Measurements from ENCODE around the gene ZNF90.
"Not testable (repeated sequence)": the region's sequence is repeated elsewhere in the genome, so short reads cannot be mapped to it uniquely, and the experiment has no call there.

ZNF90 gene

DNA sequence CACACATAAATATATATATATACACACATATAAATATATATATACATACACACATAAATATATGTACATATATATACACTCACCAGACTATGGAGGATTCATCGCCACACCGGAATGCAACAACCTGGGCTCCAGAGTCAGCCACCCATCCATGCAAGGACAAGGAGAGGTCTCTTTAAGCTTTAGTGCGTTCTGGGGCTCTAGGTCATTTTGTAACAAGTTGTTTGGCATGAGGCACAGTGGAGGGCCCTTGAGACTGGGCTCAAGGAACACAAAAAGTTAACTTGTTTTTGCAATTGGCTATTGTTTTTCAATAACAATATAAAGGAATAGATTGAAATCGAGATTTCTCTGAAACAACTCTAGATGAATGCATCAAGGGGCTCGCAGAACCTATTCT, 4.9 kb upstream of the ZNF90 start:
- Mint-ChIP-seq H3K9me3 (peaks cover 59% of the 10 kb centered on the region), H3K4me1 (ENCODE audit: low read depth) (peaks cover 4% of the 10 kb centered on the region), H3K27ac (no peak overlapping the region), H3K4me3 (no peak overlapping the region), H3K36me3 (ENCODE audit: low read depth) (no peaks in the 10 kb centered on the region), H3K27me3 (ENCODE audit: low read depth) (no peaks in the 10 kb centered on the region)

- Mint-ChIP-seq H3K27me3 (ENCODE audit: low read depth) (no peaks in the 10 kb centered on the region), H3K36me3 (ENCODE audit: low read depth) (peaks cover 19% of the 10 kb centered on the region), H3K9me3 (peaks cover 55% of the 10 kb centered on the region), H3K27ac (peak overlapping the region; percentile 45), H3K4me3 (peak overlapping the region; percentile 84), H3K4me1 (ENCODE audit: low read depth) (peaks cover 13% of the 10 kb centered on the region)
Measured at GRCh38 chr19:20078581-20079031, 806 bp downstream of the ZNF90 start.

DNA sequence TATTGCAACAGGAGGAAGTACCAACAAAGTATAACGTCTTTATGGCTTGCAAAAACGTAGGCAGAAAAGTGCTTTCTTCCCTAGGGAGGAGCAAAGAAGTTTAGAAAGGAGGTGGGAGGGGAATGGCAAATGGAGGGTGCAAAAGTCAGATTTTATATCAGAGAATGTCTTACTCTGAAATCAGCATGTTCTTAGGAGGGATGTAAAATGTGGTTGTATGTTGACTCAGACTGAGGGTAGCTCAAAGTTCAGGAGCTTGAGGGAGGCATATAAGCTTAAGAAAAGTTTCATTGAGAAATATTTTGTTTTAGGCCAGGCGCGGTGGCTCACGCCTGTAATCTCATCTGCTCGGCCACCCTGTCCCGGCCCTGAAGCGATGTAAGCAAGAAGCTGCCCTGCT, 1.7 kb downstream of the ZNF90 start:
- Mint-ChIP-seq H3K27ac (no peak overlapping the region), H3K4me3 (peak overlapping the region; percentile 34), H3K4me1 (ENCODE audit: low read depth) (peaks cover 13% of the 10 kb centered on the region), H3K9me3 (peaks cover 56% of the 10 kb centered on the region), H3K36me3 (ENCODE audit: low read depth) (peaks cover 19% of the 10 kb centered on the region), H3K27me3 (ENCODE audit: low read depth) (no peaks in the 10 kb centered on the region)

DNA sequence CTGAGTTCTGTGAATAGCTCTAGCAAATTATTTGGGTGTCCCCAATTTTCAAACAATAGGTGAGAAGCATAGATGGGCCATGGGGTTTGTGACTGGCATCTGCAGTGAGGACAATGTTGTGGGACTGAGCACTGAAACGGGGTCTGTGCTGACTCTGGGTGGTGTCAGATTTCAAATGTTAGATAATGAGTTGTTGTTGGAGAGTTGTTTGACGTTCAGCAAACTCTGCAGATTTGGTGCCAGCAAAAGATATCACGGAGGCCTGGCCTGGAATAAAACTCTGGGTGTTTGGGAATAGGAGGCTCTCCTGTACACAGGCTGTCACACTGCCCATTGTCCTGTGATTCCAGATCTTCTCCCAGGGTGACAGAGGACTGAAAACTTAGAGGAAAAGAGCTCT, 2.9 kb downstream of the ZNF90 start:
- Mint-ChIP-seq H3K36me3 (ENCODE audit: low read depth) (peaks cover 19% of the 10 kb centered on the region), H3K4me1 (ENCODE audit: low read depth) (peaks cover 13% of the 10 kb centered on the region), H3K27me3 (ENCODE audit: low read depth) (no peaks in the 10 kb centered on the region), H3K9me3 (peaks cover 59% of the 10 kb centered on the region), H3K4me3 (no peak overlapping the region), H3K27ac (no peak overlapping the region)

- peaks cover 21% of the 10 kb centered on the region for H3K36me3 Mint-ChIP-seq (ENCODE audit: low read depth)
- not testable (repeated sequence) for H3K27me3 Mint-ChIP-seq (ENCODE audit: low read depth); H3K4me3 Mint-ChIP-seq; H3K27ac Mint-ChIP-seq
- H3K4me1 Mint-ChIP-seq (ENCODE audit: low read depth), result peaks cover 13% of the 10 kb centered on the region
- H3K9me3 Mint-ChIP-seq, result peaks cover 60% of the 10 kb centered on the region
Measured at GRCh38 chr19:20082232-20082833, 4.5 kb downstream of the ZNF90 start.

DNA sequence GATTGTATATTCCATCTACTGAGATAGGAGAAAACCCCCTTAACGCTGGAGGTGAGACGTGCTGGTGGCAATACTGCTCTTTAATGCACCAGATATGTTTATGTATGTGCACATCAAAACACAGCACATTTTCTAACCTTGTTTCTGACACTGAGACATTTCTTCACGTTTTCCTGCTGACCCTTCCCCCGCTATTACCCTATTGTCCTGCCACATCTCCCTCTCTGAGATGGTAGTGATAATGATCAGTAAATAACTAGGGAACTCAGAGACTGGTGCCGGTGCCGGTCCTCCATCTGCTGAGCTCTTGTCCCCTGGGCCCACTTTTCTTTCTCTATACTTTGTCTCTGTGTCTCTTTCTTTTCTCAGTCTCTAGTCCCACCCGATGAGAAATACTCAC, 5.1 kb downstream of the ZNF90 start:
- not testable (repeated sequence) for H3K27me3 Mint-ChIP-seq (ENCODE audit: low read depth); H3K27ac Mint-ChIP-seq; H3K4me1 Mint-ChIP-seq (ENCODE audit: low read depth); H3K4me3 Mint-ChIP-seq
- Mint-ChIP-seq H3K36me3 (ENCODE audit: low read depth) (peaks cover 25% of the 10 kb centered on the region), H3K9me3 (peaks cover 62% of the 10 kb centered on the region)

GRCh38 chr19:20102097-20102496, 24.3 kb downstream of the ZNF90 start:
- peaks cover 71% of the 10 kb centered on the region for H3K9me3 Mint-ChIP-seq
- no peaks in the 10 kb centered on the region for H3K4me1 Mint-ChIP-seq (ENCODE audit: low read depth)
- peaks cover 16% of the 10 kb centered on the region for H3K36me3 Mint-ChIP-seq (ENCODE audit: low read depth)
- H3K4me3 Mint-ChIP-seq, result no peak overlapping the region
- H3K27me3 Mint-ChIP-seq (ENCODE audit: low read depth), result no peaks in the 10 kb centered on the region
- no peak overlapping the region for H3K27ac Mint-ChIP-seq

GRCh38 chr19:20103091-20103740, 25.4 kb downstream of the ZNF90 start:
- H3K4me1 Mint-ChIP-seq (ENCODE audit: low read depth), result no peaks in the 10 kb centered on the region
- H3K27me3 Mint-ChIP-seq (ENCODE audit: low read depth), result no peaks in the 10 kb centered on the region
- H3K4me3 Mint-ChIP-seq, result no peak overlapping the region
- H3K27ac Mint-ChIP-seq, result no peak overlapping the region
- peaks cover 21% of the 10 kb centered on the region for H3K36me3 Mint-ChIP-seq (ENCODE audit: low read depth)
- peaks cover 65% of the 10 kb centered on the region for H3K9me3 Mint-ChIP-seq

DNA sequence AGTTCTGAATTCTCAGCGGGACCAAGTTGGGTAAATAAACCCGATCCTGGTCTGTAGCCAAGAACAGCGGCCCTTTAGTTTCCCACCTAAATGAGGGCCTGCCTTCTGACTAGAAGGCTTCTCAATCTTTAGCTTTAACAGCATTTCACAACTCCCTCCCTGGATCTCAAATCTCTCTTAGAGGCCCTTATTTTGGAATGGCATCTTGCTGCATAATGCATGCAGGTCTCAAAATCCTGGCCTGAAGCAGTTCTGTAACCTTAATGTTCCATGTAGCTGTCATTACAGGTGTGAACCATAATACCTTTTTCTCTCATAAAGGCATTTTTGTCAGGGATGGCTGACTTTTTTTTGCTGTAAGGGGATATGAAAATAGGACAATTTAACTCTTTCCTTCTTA, 29.5 kb downstream of the ZNF90 start:
- Mint-ChIP-seq H3K27ac (no peak overlapping the region), H3K9me3 (peaks cover 48% of the 10 kb centered on the region), H3K4me1 (ENCODE audit: low read depth) (no peaks in the 10 kb centered on the region), H3K4me3 (no peak overlapping the region), H3K27me3 (ENCODE audit: low read depth) (no peaks in the 10 kb centered on the region), H3K36me3 (ENCODE audit: low read depth) (peaks cover 17% of the 10 kb centered on the region)

GRCh38 chr19:20118064-20118839, 40.5 kb downstream of the ZNF90 start:
- not testable (repeated sequence) for H3K4me3 Mint-ChIP-seq; H3K27ac Mint-ChIP-seq; H3K27me3 Mint-ChIP-seq (ENCODE audit: low read depth); H3K4me1 Mint-ChIP-seq (ENCODE audit: low read depth)
- H3K9me3 Mint-ChIP-seq, result peaks cover 54% of the 10 kb centered on the region
- peaks cover 26% of the 10 kb centered on the region for H3K36me3 Mint-ChIP-seq (ENCODE audit: low read depth)

GRCh38 chr19:20124879-20125278, 47.1 kb downstream of the ZNF90 start:
- Mint-ChIP-seq H3K27me3 (ENCODE audit: low read depth) (no peaks in the 10 kb centered on the region), H3K9me3 (peaks cover 51% of the 10 kb centered on the region), H3K4me3 (no peak overlapping the region), H3K4me1 (ENCODE audit: low read depth) (no peaks in the 10 kb centered on the region), H3K36me3 (ENCODE audit: low read depth) (peaks cover 14% of the 10 kb centered on the region), H3K27ac (no peak overlapping the region)

- not testable (repeated sequence) for H3K36me3 Mint-ChIP-seq (ENCODE audit: low read depth); H3K4me3 Mint-ChIP-seq; H3K27ac Mint-ChIP-seq; H3K27me3 Mint-ChIP-seq (ENCODE audit: low read depth); H3K4me1 Mint-ChIP-seq (ENCODE audit: low read depth)
- H3K9me3 Mint-ChIP-seq, result peaks cover 43% of the 10 kb centered on the region
Measured at GRCh38 chr19:20132933-20133332, 55.1 kb downstream of the ZNF90 start.

GRCh38 chr19:20137714-20138113, 59.9 kb downstream of the ZNF90 start:
- H3K27me3 Mint-ChIP-seq (ENCODE audit: low read depth); H3K4me3 Mint-ChIP-seq; H3K4me1 Mint-ChIP-seq (ENCODE audit: low read depth); H3K36me3 Mint-ChIP-seq (ENCODE audit: low read depth); H3K27ac Mint-ChIP-seq: not testable (repeated sequence)
- peaks cover 57% of the 10 kb centered on the region for H3K9me3 Mint-ChIP-seq

- H3K9me3 Mint-ChIP-seq, result peaks cover 44% of the 10 kb centered on the region
- no peak overlapping the region for H3K4me3 Mint-ChIP-seq
- no peaks in the 10 kb centered on the region for H3K4me1 Mint-ChIP-seq (ENCODE audit: low read depth)
- no peaks in the 10 kb centered on the region for H3K27me3 Mint-ChIP-seq (ENCODE audit: low read depth)
- no peak overlapping the region for H3K27ac Mint-ChIP-seq
- H3K36me3 Mint-ChIP-seq (ENCODE audit: low read depth), result peaks cover 4% of the 10 kb centered on the region
Measured at GRCh38 chr19:20151617-20152145, 73.9 kb downstream of the ZNF90 start.

- H3K4me3 Mint-ChIP-seq; H3K36me3 Mint-ChIP-seq (ENCODE audit: low read depth); H3K4me1 Mint-ChIP-seq (ENCODE audit: low read depth); H3K27ac Mint-ChIP-seq; H3K27me3 Mint-ChIP-seq (ENCODE audit: low read depth): not testable (repeated sequence)
- peaks cover 49% of the 10 kb centered on the region for H3K9me3 Mint-ChIP-seq
Measured at GRCh38 chr19:20152506-20152905, 74.7 kb downstream of the ZNF90 start.
